Measurements from ENCODE around the gene GABRD.

GRCh38 chr1:2053784-2054376 is 34.7 kb downstream of the GABRD start:
- TF ChIP-seq, protein P1, sequence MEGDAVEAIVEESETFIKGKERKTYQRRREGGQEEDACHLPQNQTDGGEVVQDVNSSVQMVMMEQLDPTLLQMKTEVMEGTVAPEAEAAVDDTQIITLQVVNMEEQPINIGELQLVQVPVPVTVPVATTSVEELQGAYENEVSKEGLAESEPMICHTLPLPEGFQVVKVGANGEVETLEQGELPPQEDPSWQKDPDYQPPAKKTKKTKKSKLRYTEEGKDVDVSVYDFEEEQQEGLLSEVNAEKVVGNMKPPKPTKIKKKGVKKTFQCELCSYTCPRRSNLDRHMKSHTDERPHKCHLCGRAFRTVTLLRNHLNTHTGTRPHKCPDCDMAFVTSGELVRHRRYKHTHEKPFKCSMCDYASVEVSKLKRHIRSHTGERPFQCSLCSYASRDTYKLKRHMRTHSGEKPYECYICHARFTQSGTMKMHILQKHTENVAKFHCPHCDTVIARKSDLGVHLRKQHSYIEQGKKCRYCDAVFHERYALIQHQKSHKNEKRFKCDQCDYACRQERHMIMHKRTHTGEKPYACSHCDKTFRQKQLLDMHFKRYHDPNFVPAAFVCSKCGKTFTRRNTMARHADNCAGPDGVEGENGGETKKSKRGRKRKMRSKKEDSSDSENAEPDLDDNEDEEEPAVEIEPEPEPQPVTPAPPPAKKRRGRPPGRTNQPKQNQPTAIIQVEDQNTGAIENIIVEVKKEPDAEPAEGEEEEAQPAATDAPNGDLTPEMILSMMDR (conservative IDR thresholded peaks at IDR 0.05; ENCODE audit: low read length) = no peak
- TF ChIP-seq EZH2phosphoT487 (IDR thresholded peaks at IDR 0.05; ENCODE audit: borderline replicate concordance) = no peak
